Osteocyte (in vitro differentiated cells): ENCODE data around the gene GSG1L2. TPM values are rescaled to one million over a fixed set of nuclear protein-coding genes. Genes with fewer than 3 reads are reported as not detected.

ENCODE experiments used
- DNase-seq: peaks from one replicate; pipeline ENCODE4 v3.0.0; 2021; ENCODE audit warnings: mixed read lengths; ENCODE audit not compliant: unreplicated experiment; ENCODE audit errors: extremely low spot score
- H3K27ac Mint-ChIP-seq: one replicate; pipeline ENCODE4 v1.8.0; 2021; ENCODE audit warnings: mild to moderate bottlenecking, mixed read lengths; ENCODE audit not compliant: unreplicated experiment
- H3K27me3 Mint-ChIP-seq: one replicate; pipeline ENCODE4 v1.8.0; 2021; ENCODE audit warnings: mixed read lengths; ENCODE audit not compliant: unreplicated experiment
- H3K36me3 Mint-ChIP-seq: one replicate; pipeline ENCODE4 v1.8.0; 2021; ENCODE audit warnings: mixed read lengths; ENCODE audit not compliant: unreplicated experiment
- H3K4me1 Mint-ChIP-seq: one replicate; pipeline ENCODE4 v1.8.0; 2021; ENCODE audit warnings: mixed read lengths; ENCODE audit not compliant: unreplicated experiment
- H3K4me3 Mint-ChIP-seq: one replicate; pipeline ENCODE4 v1.8.0; 2021; ENCODE audit warnings: mild to moderate bottlenecking, moderate library complexity, mixed read lengths; ENCODE audit not compliant: unreplicated experiment
- H3K9me3 Mint-ChIP-seq: one replicate; pipeline ENCODE4 v1.8.0; 2021; ENCODE audit warnings: mixed read lengths; ENCODE audit not compliant: unreplicated experiment
- total RNA-seq: library from RNA; stranded (reverse); gene quantifications from 2 replicates; pipeline ENCODE4 v1.2.1, GENCODE V29; 2021
- TF ChIP-seq, protein P1 (sequence below): fragments of 200-600 bp; sonication (generic); IDR thresholded peaks from 2 replicates; pipeline ENCODE4 v1.5.0; 2021; ENCODE audit warnings: antibody characterized with exemption, mild to moderate bottlenecking, moderate library complexity

GSG1L2 gene
- total RNA-seq, 1 donor from 2014 or later, result not detected

DNA sequence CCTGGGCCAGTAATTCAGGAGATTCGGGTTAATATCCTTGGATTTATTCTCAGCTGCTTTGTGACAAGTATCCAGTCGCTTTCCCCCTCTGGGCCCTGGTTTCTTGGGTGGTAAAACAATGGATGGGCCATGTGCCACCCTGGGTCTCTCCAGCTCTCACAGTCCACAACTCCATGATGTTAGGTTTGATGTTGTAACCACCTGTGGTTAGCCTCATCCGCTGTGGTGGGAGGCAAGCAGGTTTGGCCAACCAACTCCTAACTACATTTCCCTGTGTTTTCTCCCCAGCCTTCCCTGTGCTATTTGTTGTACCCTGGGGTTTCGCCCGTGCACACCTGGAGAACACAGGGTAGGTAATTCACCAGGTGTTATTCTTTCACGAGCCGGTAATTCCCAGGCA lies 39.0 kb upstream of the GSG1L2 start:
- peaks cover 33% of the 10 kb centered on the region for H3K9me3 Mint-ChIP-seq
- H3K27me3 Mint-ChIP-seq, result no peaks in the 10 kb centered on the region

DNA sequence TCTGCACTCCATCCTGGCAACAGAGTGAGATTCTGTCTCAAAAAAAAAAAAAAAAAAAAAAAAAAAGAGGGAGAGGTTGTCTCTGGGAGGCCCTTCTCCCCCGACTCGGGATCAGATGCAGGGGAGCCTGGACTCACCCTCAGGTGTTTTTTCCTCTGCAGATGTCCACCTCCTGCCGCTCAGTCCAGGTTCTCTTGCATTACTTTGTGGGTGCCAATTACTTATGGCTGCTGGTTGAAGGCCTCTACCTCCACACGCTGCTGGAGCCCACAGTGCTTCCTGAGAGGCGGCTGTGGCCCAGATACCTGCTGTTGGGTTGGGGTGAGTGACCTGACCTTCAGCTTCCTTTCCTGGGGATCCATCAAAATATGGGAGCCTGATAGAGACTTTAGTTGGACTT lies 37.9 kb upstream of the GSG1L2 start:
- Mint-ChIP-seq H3K36me3 (peaks cover 2% of the 10 kb centered on the region), H3K27me3 (no peaks in the 10 kb centered on the region), H3K4me1 (no peaks in the 10 kb centered on the region), H3K4me3 (no peak overlapping the region), H3K27ac (no peak overlapping the region), H3K9me3 (peaks cover 24% of the 10 kb centered on the region)
- TF ChIP-seq, protein P1, sequence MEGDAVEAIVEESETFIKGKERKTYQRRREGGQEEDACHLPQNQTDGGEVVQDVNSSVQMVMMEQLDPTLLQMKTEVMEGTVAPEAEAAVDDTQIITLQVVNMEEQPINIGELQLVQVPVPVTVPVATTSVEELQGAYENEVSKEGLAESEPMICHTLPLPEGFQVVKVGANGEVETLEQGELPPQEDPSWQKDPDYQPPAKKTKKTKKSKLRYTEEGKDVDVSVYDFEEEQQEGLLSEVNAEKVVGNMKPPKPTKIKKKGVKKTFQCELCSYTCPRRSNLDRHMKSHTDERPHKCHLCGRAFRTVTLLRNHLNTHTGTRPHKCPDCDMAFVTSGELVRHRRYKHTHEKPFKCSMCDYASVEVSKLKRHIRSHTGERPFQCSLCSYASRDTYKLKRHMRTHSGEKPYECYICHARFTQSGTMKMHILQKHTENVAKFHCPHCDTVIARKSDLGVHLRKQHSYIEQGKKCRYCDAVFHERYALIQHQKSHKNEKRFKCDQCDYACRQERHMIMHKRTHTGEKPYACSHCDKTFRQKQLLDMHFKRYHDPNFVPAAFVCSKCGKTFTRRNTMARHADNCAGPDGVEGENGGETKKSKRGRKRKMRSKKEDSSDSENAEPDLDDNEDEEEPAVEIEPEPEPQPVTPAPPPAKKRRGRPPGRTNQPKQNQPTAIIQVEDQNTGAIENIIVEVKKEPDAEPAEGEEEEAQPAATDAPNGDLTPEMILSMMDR, result no peak
- DNase-seq, result no peak

More for the DNA sequence above, 39.0 kb upstream of the GSG1L2 start:
- DNase-seq, result no peak
- Mint-ChIP-seq H3K4me3 (no peak overlapping the region), H3K27ac (no peak overlapping the region), H3K36me3 (peaks cover 6% of the 10 kb centered on the region), H3K4me1 (no peaks in the 10 kb centered on the region)
- TF ChIP-seq, protein P1, result no peak

DNA sequence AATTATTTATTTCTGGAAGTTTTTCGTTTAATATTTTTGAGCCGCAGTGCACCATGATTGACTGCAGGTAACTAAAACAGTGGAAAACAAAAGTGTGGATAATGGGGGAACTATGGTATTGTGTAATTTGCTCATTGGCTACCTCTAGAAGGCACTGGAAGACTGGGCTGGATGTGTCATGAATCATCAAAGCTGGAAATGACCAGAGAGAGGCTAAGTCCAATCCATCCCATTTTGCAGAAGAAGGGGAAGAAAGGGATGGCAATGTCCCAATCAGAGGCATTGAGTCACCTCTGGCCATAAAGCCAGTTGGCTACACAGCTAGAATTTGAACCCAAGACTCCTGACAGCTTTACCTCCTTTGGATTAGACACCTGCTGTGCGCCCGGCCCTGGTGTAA lies 33.2 kb upstream of the GSG1L2 start:
- no peak for DNase-seq

DNA sequence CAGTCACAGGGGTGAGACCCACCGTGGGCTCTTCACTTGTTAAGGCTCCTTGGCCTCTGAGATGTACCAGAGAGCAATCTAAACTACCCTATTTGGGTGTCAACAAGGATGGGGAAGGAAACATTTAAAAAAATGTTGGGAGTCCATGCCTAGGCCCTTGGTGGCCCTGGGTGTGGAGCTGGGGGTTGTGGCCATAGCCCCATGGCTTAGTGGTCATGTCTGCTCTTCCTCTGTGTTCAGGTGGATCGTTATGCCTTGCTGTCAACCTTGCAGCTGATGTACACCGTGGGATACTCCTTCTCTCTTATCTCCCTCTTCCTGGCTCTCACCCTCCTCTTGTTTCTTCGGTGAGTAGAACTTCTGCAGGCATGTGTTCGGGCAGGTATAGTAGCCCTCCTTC lies 32.4 kb upstream of the GSG1L2 start:
- Mint-ChIP-seq H3K36me3 (peaks cover 2% of the 10 kb centered on the region), H3K27me3 (peaks cover 4% of the 10 kb centered on the region), H3K4me3 (no peak overlapping the region), H3K9me3 (peaks cover 21% of the 10 kb centered on the region), H3K27ac (no peak overlapping the region), H3K4me1 (no peaks in the 10 kb centered on the region)
- TF ChIP-seq, protein P1, result no peak
- no peak for DNase-seq

More for the DNA sequence above, 33.2 kb upstream of the GSG1L2 start:
- peaks cover 2% of the 10 kb centered on the region for H3K36me3 Mint-ChIP-seq
- H3K4me3 Mint-ChIP-seq, result no peak overlapping the region
- H3K4me1 Mint-ChIP-seq, result no peaks in the 10 kb centered on the region
- no peak overlapping the region for H3K27ac Mint-ChIP-seq
- H3K9me3 Mint-ChIP-seq, result peaks cover 22% of the 10 kb centered on the region
- H3K27me3 Mint-ChIP-seq, result peaks cover 4% of the 10 kb centered on the region
- TF ChIP-seq, protein P1, result no peak

DNA sequence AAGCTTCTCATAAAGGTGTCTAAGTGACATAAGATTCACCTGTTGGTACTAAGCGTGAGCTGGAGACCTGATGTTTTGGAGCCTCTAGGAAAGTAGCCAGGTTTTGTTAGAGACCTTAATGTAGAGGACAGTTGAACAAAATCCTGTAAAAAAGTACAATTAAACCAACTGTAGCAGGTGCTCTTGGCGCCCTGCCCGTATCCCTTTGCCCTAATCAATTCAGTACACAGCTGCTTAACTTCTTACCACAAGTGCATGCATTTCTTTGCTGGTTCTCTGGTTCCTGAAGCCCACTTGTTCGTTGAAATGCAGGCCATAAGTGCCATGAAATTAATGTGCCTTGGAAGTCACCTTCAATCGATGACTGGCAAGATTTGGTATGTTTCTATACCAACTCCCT lies 28.3 kb upstream of the GSG1L2 start:
- H3K4me1 Mint-ChIP-seq, result peaks cover 4% of the 10 kb centered on the region
- H3K9me3 Mint-ChIP-seq, result peaks cover 3% of the 10 kb centered on the region
- no peak overlapping the region for H3K4me3 Mint-ChIP-seq
- H3K27ac Mint-ChIP-seq, result no peak overlapping the region
- DNase-seq, result no peak
- TF ChIP-seq, protein P1, result no peak
- no peaks in the 10 kb centered on the region for H3K36me3 Mint-ChIP-seq
- H3K27me3 Mint-ChIP-seq, result peaks cover 4% of the 10 kb centered on the region
